Endometrium (tissue), 2 donors: ENCODE data around the gene THSD4.
"Not testable (repeated sequence)": the region's sequence is repeated elsewhere in the genome, so short reads cannot be mapped to it uniquely, and the experiment has no call there.

Experiments
- FAIRE-seq: peaks from 2 replicates; lab custom pipeline; 2012; peaks lifted over from hg19 to GRCh38; lab: Jason Lieb, UNC
- donor health status: control.
- donor health status: control.

The THSD4 gene

GRCh38 chr15:71261418-71261817 lies 146.1 kb downstream of the THSD4 start:
- FAIRE-seq: no peak

GRCh38 chr15:71261909-71262308 lies 146.6 kb downstream of the THSD4 start:
- no peak for FAIRE-seq

- no peak for FAIRE-seq
These were observed 147.3 kb downstream of the THSD4 start for GRCh38 chr15:71262599-71262998.

- FAIRE-seq: not testable (repeated sequence)
These were observed 150.3 kb downstream of the THSD4 start for GRCh38 chr15:71265606-71266005.

GRCh38 chr15:71271327-71271726 lies 156.1 kb downstream of the THSD4 start:
- no peak for FAIRE-seq

- FAIRE-seq: no peak
These were observed 157.7 kb downstream of the THSD4 start for GRCh38 chr15:71272932-71273331.

- no peak for FAIRE-seq
These were observed 158.6 kb downstream of the THSD4 start for GRCh38 chr15:71273731-71274447.

GRCh38 chr15:71274448-71274798 lies 159.2 kb downstream of the THSD4 start:
- no peak for FAIRE-seq

GRCh38 chr15:71275098-71275497 lies 159.8 kb downstream of the THSD4 start:
- no peak for FAIRE-seq

- FAIRE-seq: no peak
These were observed 160.5 kb downstream of the THSD4 start for GRCh38 chr15:71275566-71276335.

GRCh38 chr15:71276336-71276665 lies 161.0 kb downstream of the THSD4 start:
- no peak for FAIRE-seq

- FAIRE-seq: no peak
These were observed 163.9 kb downstream of the THSD4 start for GRCh38 chr15:71278989-71279756.

GRCh38 chr15:71279757-71280141 lies 164.5 kb downstream of the THSD4 start:
- no peak for FAIRE-seq

GRCh38 chr15:71280206-71280605 lies 164.9 kb downstream of the THSD4 start:
- FAIRE-seq: no peak

GRCh38 chr15:71281256-71281655 lies 166.0 kb downstream of the THSD4 start:
- FAIRE-seq: no peak

GRCh38 chr15:71282076-71282475 lies 166.8 kb downstream of the THSD4 start:
- FAIRE-seq: no peak

- FAIRE-seq: no peak
These were observed 173.2 kb downstream of the THSD4 start for GRCh38 chr15:71288348-71288955.

- FAIRE-seq: no peak
These were observed 174.7 kb downstream of the THSD4 start for GRCh38 chr15:71290002-71290401.

GRCh38 chr15:71290881-71291635 lies 175.8 kb downstream of the THSD4 start:
- FAIRE-seq: no peak

- no peak for FAIRE-seq
These were observed 176.5 kb downstream of the THSD4 start for GRCh38 chr15:71291723-71292122.

GRCh38 chr15:71293723-71294122 lies 178.5 kb downstream of the THSD4 start:
- no peak for FAIRE-seq
